Measurements from ENCODE around the gene MTCL1.

The MTCL1 gene

GRCh38 chr18:8662560-8663255 lies 42.6 kb upstream of the MTCL1 start:
- H4K20me1 ChIP-seq (ENCODE audit: insufficient read depth), result no peaks in the 10 kb centered on the region
- no peaks in the 10 kb centered on the region for H3K36me3 ChIP-seq (ENCODE audit: insufficient read depth)
- no peak overlapping the region for H3K4me2 ChIP-seq
- H3K4me1 ChIP-seq (ENCODE audit: low read depth, poor library complexity, severe bottlenecking), result peaks cover 18% of the 10 kb centered on the region
- no peak overlapping the region for H3K4me3 ChIP-seq (IDR thresholded peaks at IDR 0.05; ENCODE audit: insufficient read depth, low read depth, low read length)
- H3K27ac ChIP-seq, result no peak overlapping the region
- H3K27me3 ChIP-seq (ENCODE audit: insufficient read depth, low read depth), result no peaks in the 10 kb centered on the region
- TF ChIP-seq, protein P1, sequence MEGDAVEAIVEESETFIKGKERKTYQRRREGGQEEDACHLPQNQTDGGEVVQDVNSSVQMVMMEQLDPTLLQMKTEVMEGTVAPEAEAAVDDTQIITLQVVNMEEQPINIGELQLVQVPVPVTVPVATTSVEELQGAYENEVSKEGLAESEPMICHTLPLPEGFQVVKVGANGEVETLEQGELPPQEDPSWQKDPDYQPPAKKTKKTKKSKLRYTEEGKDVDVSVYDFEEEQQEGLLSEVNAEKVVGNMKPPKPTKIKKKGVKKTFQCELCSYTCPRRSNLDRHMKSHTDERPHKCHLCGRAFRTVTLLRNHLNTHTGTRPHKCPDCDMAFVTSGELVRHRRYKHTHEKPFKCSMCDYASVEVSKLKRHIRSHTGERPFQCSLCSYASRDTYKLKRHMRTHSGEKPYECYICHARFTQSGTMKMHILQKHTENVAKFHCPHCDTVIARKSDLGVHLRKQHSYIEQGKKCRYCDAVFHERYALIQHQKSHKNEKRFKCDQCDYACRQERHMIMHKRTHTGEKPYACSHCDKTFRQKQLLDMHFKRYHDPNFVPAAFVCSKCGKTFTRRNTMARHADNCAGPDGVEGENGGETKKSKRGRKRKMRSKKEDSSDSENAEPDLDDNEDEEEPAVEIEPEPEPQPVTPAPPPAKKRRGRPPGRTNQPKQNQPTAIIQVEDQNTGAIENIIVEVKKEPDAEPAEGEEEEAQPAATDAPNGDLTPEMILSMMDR (conservative IDR thresholded peaks at IDR 0.05; ENCODE audit: low read depth, low read length), result no peak
- no peak overlapping the region for H3K9ac ChIP-seq
- no peak overlapping the region for H2AFZ ChIP-seq (ENCODE audit: low read depth)
- no peaks in the 10 kb centered on the region for H3K79me2 ChIP-seq (ENCODE audit: insufficient read depth, low read depth)

GRCh38 chr18:8667846-8668245 lies 37.5 kb upstream of the MTCL1 start:
- Histone ChIP-seq H3K36me3 (ENCODE audit: insufficient read depth) (no peaks in the 10 kb centered on the region), H3K27ac (no peak overlapping the region), H3K79me2 (ENCODE audit: insufficient read depth, low read depth) (no peaks in the 10 kb centered on the region), H3K4me1 (ENCODE audit: low read depth, poor library complexity, severe bottlenecking) (peaks cover 7% of the 10 kb centered on the region), H3K27me3 (ENCODE audit: insufficient read depth, low read depth) (no peaks in the 10 kb centered on the region), H4K20me1 (ENCODE audit: insufficient read depth) (no peaks in the 10 kb centered on the region), H3K9ac (no peak overlapping the region), H3K4me3 (IDR thresholded peaks at IDR 0.05; ENCODE audit: insufficient read depth, low read depth, low read length) (no peak overlapping the region), H2AFZ (ENCODE audit: low read depth) (no peak overlapping the region), H3K4me2 (no peak overlapping the region)
- TF ChIP-seq, protein P1 (conservative IDR thresholded peaks at IDR 0.05; ENCODE audit: low read depth, low read length), result no peak

DNA sequence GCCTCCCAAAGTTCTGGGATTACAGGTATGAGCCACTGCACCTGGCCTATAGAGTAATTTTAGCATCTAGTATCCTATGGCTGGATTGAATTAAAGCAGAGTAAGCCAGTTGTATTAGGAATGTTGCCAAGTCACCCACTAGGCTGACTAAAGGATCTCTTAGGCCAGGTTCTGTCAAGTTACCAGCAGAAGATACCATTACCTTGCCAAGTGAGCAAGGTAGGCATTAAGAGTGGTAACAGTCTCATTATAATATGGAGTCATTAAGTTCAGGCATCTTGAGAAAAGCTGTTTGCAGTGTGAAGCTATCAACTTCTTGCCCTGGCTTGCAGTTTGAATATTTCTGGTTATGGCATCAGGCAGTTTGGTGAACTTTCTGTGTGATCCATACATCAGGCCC lies 37.0 kb upstream of the MTCL1 start:
- no peaks in the 10 kb centered on the region for H3K36me3 ChIP-seq (ENCODE audit: insufficient read depth)
- no peak overlapping the region for H2AFZ ChIP-seq (ENCODE audit: low read depth)
- no peaks in the 10 kb centered on the region for H4K20me1 ChIP-seq (ENCODE audit: insufficient read depth)
- no peak overlapping the region for H3K27ac ChIP-seq
- H3K4me2 ChIP-seq, result no peak overlapping the region
- H3K4me1 ChIP-seq (ENCODE audit: low read depth, poor library complexity, severe bottlenecking), result peaks cover 12% of the 10 kb centered on the region
- TF ChIP-seq, protein P1 (conservative IDR thresholded peaks at IDR 0.05; ENCODE audit: low read depth, low read length), result no peak
- no peaks in the 10 kb centered on the region for H3K79me2 ChIP-seq (ENCODE audit: insufficient read depth, low read depth)
- H3K27me3 ChIP-seq (ENCODE audit: insufficient read depth, low read depth), result no peaks in the 10 kb centered on the region
- H3K4me3 ChIP-seq (IDR thresholded peaks at IDR 0.05; ENCODE audit: insufficient read depth, low read depth, low read length), result no peak overlapping the region
- H3K9ac ChIP-seq, result no peak overlapping the region

- peaks cover 24% of the 10 kb centered on the region for H3K4me1 ChIP-seq (ENCODE audit: low read depth, poor library complexity, severe bottlenecking)
- H2AFZ ChIP-seq (ENCODE audit: low read depth), result no peak overlapping the region
- H3K79me2 ChIP-seq (ENCODE audit: insufficient read depth, low read depth), result no peaks in the 10 kb centered on the region
- TF ChIP-seq, protein P1 (conservative IDR thresholded peaks at IDR 0.05; ENCODE audit: low read depth, low read length), result no peak
- no peaks in the 10 kb centered on the region for H3K27me3 ChIP-seq (ENCODE audit: insufficient read depth, low read depth)
- no peaks in the 10 kb centered on the region for H3K36me3 ChIP-seq (ENCODE audit: insufficient read depth)
- no peak overlapping the region for H3K27ac ChIP-seq
- no peak overlapping the region for H3K4me2 ChIP-seq
- no peak overlapping the region for H3K9ac ChIP-seq
- H4K20me1 ChIP-seq (ENCODE audit: insufficient read depth), result no peaks in the 10 kb centered on the region
- no peak overlapping the region for H3K4me3 ChIP-seq (IDR thresholded peaks at IDR 0.05; ENCODE audit: insufficient read depth, low read depth, low read length)
Observed at GRCh38 chr18:8669571-8669970, 35.8 kb upstream of the MTCL1 start.

Measured in KMS-11 (cell line).